Measurements from ENCODE around the gene TMEM200A. TPM values are rescaled to one million over a fixed set of nuclear protein-coding genes. Genes with fewer than 3 reads are reported as not detected.

TMEM200A gene
- total RNA-seq, 1 experiment from 2014 or later: 0.40 TPM

DNA sequence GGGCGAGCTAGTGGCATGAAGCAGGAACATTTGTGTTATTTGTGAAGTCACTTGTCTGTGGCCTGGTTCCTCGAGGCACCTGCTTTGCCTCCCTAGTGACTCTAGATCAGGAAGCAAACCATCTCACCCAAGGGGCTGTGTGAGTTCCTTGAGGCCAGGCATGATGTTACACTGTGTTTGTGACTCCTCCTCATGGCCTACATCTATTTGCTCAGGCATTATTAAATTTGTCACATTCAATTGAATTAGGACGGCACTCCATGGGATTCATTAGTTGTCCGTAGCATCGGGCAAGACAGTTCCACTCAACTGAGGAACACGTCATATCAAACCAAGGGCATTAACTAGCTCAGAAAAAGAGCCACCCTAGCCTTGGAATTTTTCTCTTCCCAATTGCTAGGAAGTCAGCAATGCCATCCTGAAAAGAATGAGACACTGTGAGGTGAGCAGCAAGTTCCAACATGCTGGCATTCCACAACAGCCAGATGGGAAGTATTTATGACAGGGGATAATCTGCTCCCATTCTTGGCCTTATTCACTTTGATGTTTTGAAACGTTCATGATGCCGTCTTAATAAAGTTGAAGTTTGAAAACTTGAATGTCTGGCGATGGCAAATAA is 17.2 kb downstream of the TMEM200A start:
- no peak overlapping the region for H3K27ac ChIP-seq (ENCODE audit: low read length)
- ATAC-seq (no peak), DNase-seq (no peak)
- no peaks in the 10 kb centered on the region for H3K9me2 ChIP-seq (replicated peaks; ENCODE audit: low read length)
- BruUV-seq (replicated peaks): no TSS peak
- POLR2A ChIA-PET (ENCODE audit: unreplicated experiment): no interaction called here
- no peaks in the 10 kb centered on the region for H3K36me3 ChIP-seq (ENCODE audit: low read depth, low read length)
- no peaks in the 10 kb centered on the region for H3K4me1 ChIP-seq (ENCODE audit: insufficient read depth, low read length)
- H3K4me2 ChIP-seq (ENCODE audit: low read length): no peak overlapping the region
- H3K9ac ChIP-seq (ENCODE audit: low read length): no peak overlapping the region
- CTCF ChIA-PET: no interaction called here
- no peaks in the 10 kb centered on the region for H4K20me1 ChIP-seq (ENCODE audit: low read length)
- H2AFZ ChIP-seq (ENCODE audit: low read length): no peak overlapping the region
- TF ChIP-seq EZH2phosphoT487 (IDR thresholded peaks at IDR 0.05; ENCODE audit: borderline replicate concordance, low read length): no peak
- TF ChIP-seq, protein P1, sequence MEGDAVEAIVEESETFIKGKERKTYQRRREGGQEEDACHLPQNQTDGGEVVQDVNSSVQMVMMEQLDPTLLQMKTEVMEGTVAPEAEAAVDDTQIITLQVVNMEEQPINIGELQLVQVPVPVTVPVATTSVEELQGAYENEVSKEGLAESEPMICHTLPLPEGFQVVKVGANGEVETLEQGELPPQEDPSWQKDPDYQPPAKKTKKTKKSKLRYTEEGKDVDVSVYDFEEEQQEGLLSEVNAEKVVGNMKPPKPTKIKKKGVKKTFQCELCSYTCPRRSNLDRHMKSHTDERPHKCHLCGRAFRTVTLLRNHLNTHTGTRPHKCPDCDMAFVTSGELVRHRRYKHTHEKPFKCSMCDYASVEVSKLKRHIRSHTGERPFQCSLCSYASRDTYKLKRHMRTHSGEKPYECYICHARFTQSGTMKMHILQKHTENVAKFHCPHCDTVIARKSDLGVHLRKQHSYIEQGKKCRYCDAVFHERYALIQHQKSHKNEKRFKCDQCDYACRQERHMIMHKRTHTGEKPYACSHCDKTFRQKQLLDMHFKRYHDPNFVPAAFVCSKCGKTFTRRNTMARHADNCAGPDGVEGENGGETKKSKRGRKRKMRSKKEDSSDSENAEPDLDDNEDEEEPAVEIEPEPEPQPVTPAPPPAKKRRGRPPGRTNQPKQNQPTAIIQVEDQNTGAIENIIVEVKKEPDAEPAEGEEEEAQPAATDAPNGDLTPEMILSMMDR (conservative IDR thresholded peaks at IDR 0.05; ENCODE audit: low read depth, low read length): no peak
- no peak for TF ChIP-seq EZH2 (IDR thresholded peaks at IDR 0.05; ENCODE audit: low read length, unreplicated experiment)
- no peak overlapping the region for H3K4me3 ChIP-seq (ENCODE audit: low read length)
- H3K79me2 ChIP-seq (ENCODE audit: low read length): no peaks in the 10 kb centered on the region
- intact Hi-C loops (cut with micrococcal nuclease): no loop called here
- H3F3A ChIP-seq (ENCODE audit: low read length, unreplicated experiment): no peaks in the 10 kb centered on the region
- peaks cover 19% of the 10 kb centered on the region for H3K27me3 ChIP-seq (ENCODE audit: low read length)
- H3K9me3 ChIP-seq (ENCODE audit: low read length): no peaks in the 10 kb centered on the region

DNA sequence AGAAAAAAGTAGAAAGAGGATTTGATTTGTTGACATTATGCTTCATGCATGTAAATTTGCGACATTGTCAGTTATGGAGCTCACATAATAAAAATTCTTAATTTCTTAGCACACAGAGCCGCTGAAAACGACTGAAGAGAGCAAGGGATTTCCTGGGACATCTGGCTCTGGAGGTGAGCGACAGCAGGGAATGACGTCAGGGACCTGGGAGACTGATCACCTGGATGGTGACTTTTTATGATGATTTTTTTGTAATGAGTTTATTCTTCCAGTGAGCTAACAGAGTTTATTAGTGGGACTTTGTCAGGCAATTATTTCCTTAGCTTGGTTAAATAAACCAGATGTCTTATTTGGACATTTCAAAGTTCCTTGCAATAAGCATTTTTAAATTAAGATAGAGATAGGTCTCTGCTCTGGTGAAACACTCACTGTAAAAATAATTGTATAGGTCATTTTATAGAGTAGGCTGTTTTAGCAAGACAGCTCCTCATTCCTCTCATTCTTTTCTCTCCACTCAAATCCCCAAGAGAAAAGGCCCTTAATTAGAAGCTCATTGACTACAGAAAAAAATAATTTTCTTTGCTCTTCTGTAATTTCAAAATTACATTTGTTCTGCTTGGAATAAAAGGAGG is 19.4 kb downstream of the TMEM200A start:
- intact Hi-C loops (cut with micrococcal nuclease): no loop called here
- H3K27me3 ChIP-seq (ENCODE audit: low read length): peaks cover 19% of the 10 kb centered on the region
- H3K4me1 ChIP-seq (ENCODE audit: insufficient read depth, low read length): no peaks in the 10 kb centered on the region
- no TSS peak for BruUV-seq (replicated peaks)
- no peaks in the 10 kb centered on the region for H3K9me2 ChIP-seq (replicated peaks; ENCODE audit: low read length)
- no peak for DNase-seq
- H2AFZ ChIP-seq (ENCODE audit: low read length): no peak overlapping the region
- ChIA-PET CTCF (no interaction called here), POLR2A (ENCODE audit: unreplicated experiment) (no interaction called here)
- no peaks in the 10 kb centered on the region for H3K79me2 ChIP-seq (ENCODE audit: low read length)
- H3F3A ChIP-seq (ENCODE audit: low read length, unreplicated experiment): no peaks in the 10 kb centered on the region
- H3K27ac ChIP-seq (ENCODE audit: low read length): no peak overlapping the region
- no peak overlapping the region for H3K4me3 ChIP-seq (ENCODE audit: low read length)
- H4K20me1 ChIP-seq (ENCODE audit: low read length): no peaks in the 10 kb centered on the region
- no peak for ATAC-seq
- H3K36me3 ChIP-seq (ENCODE audit: low read depth, low read length): no peaks in the 10 kb centered on the region
- TF ChIP-seq, protein P1 (conservative IDR thresholded peaks at IDR 0.05; ENCODE audit: low read depth, low read length): no peak
- TF ChIP-seq EZH2phosphoT487 (IDR thresholded peaks at IDR 0.05; ENCODE audit: borderline replicate concordance, low read length) (no peak), EZH2 (IDR thresholded peaks at IDR 0.05; ENCODE audit: low read length, unreplicated experiment) (no peak)
- H3K4me2 ChIP-seq (ENCODE audit: low read length): no peak overlapping the region
- H3K9me3 ChIP-seq (ENCODE audit: low read length): no peaks in the 10 kb centered on the region
- no peak overlapping the region for H3K9ac ChIP-seq (ENCODE audit: low read length)

DNA sequence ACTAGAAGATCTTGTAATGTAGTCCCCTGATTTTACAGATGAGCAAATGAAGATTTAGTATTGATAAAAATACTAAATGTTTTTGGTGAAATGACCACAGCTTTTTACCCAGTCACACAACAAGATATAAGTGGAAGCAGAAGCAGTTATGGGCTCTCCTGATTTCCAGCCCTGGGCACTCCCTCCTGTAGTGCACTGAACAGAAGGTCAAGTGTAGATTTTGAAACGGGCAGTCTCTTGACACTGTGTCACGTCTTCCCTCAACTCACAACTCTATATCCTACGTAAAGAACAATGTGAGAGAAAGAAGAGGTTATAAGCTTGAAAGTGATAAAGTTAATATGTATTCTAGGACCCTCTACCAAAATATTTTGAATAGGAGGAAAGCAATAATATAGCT is 23.3 kb downstream of the TMEM200A start:
- no peaks in the 10 kb centered on the region for H3K79me2 ChIP-seq (ENCODE audit: low read length)

More for the DNA sequence above, 23.3 kb downstream of the TMEM200A start:
- H3K27ac ChIP-seq (ENCODE audit: low read length): no peak overlapping the region
- H3K4me2 ChIP-seq (ENCODE audit: low read length): no peak overlapping the region
- H3F3A ChIP-seq (ENCODE audit: low read length, unreplicated experiment): no peaks in the 10 kb centered on the region
- TF ChIP-seq, protein P1 (conservative IDR thresholded peaks at IDR 0.05; ENCODE audit: low read depth, low read length): no peak
- TF ChIP-seq EZH2phosphoT487 (IDR thresholded peaks at IDR 0.05; ENCODE audit: borderline replicate concordance, low read length) (no peak), EZH2 (IDR thresholded peaks at IDR 0.05; ENCODE audit: low read length, unreplicated experiment) (no peak)
- ATAC-seq (no peak), DNase-seq (no peak)
- H2AFZ ChIP-seq (ENCODE audit: low read length): no peak overlapping the region
- ChIA-PET CTCF (interaction anchor here (0.5 kb wide), 1 partner anchor 312 kb away, joined by 5 read pairs; no protein-coding TSS in a partner anchor), POLR2A (ENCODE audit: unreplicated experiment) (no interaction called here)
- H3K36me3 ChIP-seq (ENCODE audit: low read depth, low read length): no peaks in the 10 kb centered on the region
- intact Hi-C loops (cut with micrococcal nuclease): no loop called here
- no peaks in the 10 kb centered on the region for H3K4me1 ChIP-seq (ENCODE audit: insufficient read depth, low read length)
- H3K9me3 ChIP-seq (ENCODE audit: low read length): no peaks in the 10 kb centered on the region
- no peaks in the 10 kb centered on the region for H4K20me1 ChIP-seq (ENCODE audit: low read length)
- no TSS peak for BruUV-seq (replicated peaks)
- no peaks in the 10 kb centered on the region for H3K9me2 ChIP-seq (replicated peaks; ENCODE audit: low read length)
- H3K4me3 ChIP-seq (ENCODE audit: low read length): no peak overlapping the region
- H3K27me3 ChIP-seq (ENCODE audit: low read length): peaks cover 23% of the 10 kb centered on the region
- H3K9ac ChIP-seq (ENCODE audit: low read length): no peak overlapping the region
